Prostate gland (tissue), 2 donors: ENCODE results near the gene UCP2. TPM values are rescaled to one million over a fixed set of nuclear protein-coding genes. Genes with fewer than 3 reads are reported as not detected.

Source experiments
- DNase-seq: peaks from one replicate; pipeline ENCODE4 v3.0.0-alpha.2; 2019; ENCODE audit warnings: low spot score
- H3K27ac ChIP-seq, 2 donors: fragments of 200-600 bp; sonication (generic); 2 replicates each; pipeline ENCODE4 v1.5.1; 2017 to 2019
- H3K27me3 ChIP-seq: fragments of 200-600 bp; sonication (generic); replicated peaks from 2 replicates; pipeline ENCODE4 v1.5.1; 2019; ENCODE audit not compliant: insufficient read depth
- H3K36me3 ChIP-seq, 2 donors: fragments of 200-600 bp; sonication (generic); 1 replicate in 1 of 2; 2 replicates in 1 of 2; pipeline versions ENCODE4 v1.5.1 to v1.8.1; 2017 to 2019
- H3K4me1 ChIP-seq: fragments of 200-600 bp; sonication (generic); replicated peaks from 2 replicates; pipeline ENCODE4 v1.5.1; 2019
- H3K4me3 ChIP-seq, 2 donors: fragments of 200-600 bp; sonication (generic); 2 replicates each; pipeline ENCODE4 v1.5.1; 2017 to 2019
- H3K9me3 ChIP-seq: fragments of 200-600 bp; sonication (generic); 2 replicates; pipeline ENCODE4 v1.5.1; 2017
- CTCF ChIP-seq, 4 experiments: fragments of 200-600 bp in 2 of 4; fragments of 450-650 bp in 2 of 4; sonication (generic) in 2 of 4; IDR thresholded peaks; 1 replicate in 3 of 4; 2 replicates in 1 of 4; pipeline ENCODE4 v1.5.1; 2016 to 2019; ENCODE audit warnings: antibody characterized with exemption in 4 of 4, mild to moderate bottlenecking in 2 of 4, moderate library complexity in 2 of 4
- POLR2A ChIP-seq: fragments of 450-650 bp; IDR thresholded peaks from one replicate; pipeline ENCODE4 v1.6.1; 2016; ENCODE audit warnings: antibody characterized with exemption, mild to moderate bottlenecking
- POLR2AphosphoS5 ChIP-seq: sonication (generic); formaldehyde crosslinking; IDR thresholded peaks from one replicate; pipeline ENCODE4 v1.6.1; 2017; ENCODE audit warnings: antibody characterized with exemption
- WGBS: methylation state at CpG from one replicate; pipeline ENCODE4 v1.1.5; 2018; 5-methylcytosine and 5-hydroxymethylcytosine counted together
- intact Hi-C: fragments of 100-400 bp; cut with DNase I; formaldehyde crosslinking; loops from one replicate; pipeline ENCODE4 v1.14.2; 2022
- total RNA-seq, 2 donors: library from RNA; depleted of rRNA; stranded (reverse); fragments of >200 nt; gene quantifications; one replicate each; pipeline ENCODE4 v1.1.0, GENCODE V29; 2016

Gene UCP2
- total RNA-seq, 2 donors from 2014 or later, result 13.6 to 23.1 TPM

GRCh38 chr11:74010306-74011300 is 28.0 kb upstream of the UCP2 start:
- no peak for TF ChIP-seq CTCF (IDR thresholded peaks at IDR 0.05)
- no peak for TF ChIP-seq POLR2A
- no peak for TF ChIP-seq POLR2AphosphoS5
- no peak for DNase-seq
- H3K27ac ChIP-seq, result no peak overlapping the region
- intact Hi-C loops, result no loop called here
- H3K36me3 ChIP-seq, result no peaks in the 10 kb centered on the region
- WGBS, result 88% methylated on average over 9 of the region's 9 CpGs
- H3K9me3 ChIP-seq, result no peaks in the 10 kb centered on the region
- no peaks in the 10 kb centered on the region for H3K27me3 ChIP-seq
- no peaks in the 10 kb centered on the region for H3K4me1 ChIP-seq
- H3K4me3 ChIP-seq, result no peak overlapping the region

GRCh38 chr11:74009675-74010305 is 27.1 kb upstream of the UCP2 start:
- no peaks in the 10 kb centered on the region for H3K9me3 ChIP-seq
- no peak overlapping the region for H3K4me3 ChIP-seq
- TF ChIP-seq POLR2AphosphoS5 (no peak), POLR2A (no peak), CTCF (IDR thresholded peaks at IDR 0.05) (no peak)
- no peak for DNase-seq
- intact Hi-C loops, result no loop called here
- no peak overlapping the region for H3K27ac ChIP-seq
- no peaks in the 10 kb centered on the region for H3K27me3 ChIP-seq
- H3K4me1 ChIP-seq, result no peaks in the 10 kb centered on the region
- no peaks in the 10 kb centered on the region for H3K36me3 ChIP-seq
- 90% methylated on average over 5 of the region's 5 CpGs for WGBS

GRCh38 chr11:74009230-74009547 is 26.5 kb upstream of the UCP2 start:
- H3K27ac ChIP-seq, result no peak overlapping the region
- no peaks in the 10 kb centered on the region for H3K9me3 ChIP-seq
- no peaks in the 10 kb centered on the region for H3K27me3 ChIP-seq
- DNase-seq, result no peak
- WGBS, result 81% methylated on average over 3 of the region's 3 CpGs
- H3K4me1 ChIP-seq, result no peaks in the 10 kb centered on the region
- TF ChIP-seq POLR2A, result no peak
- no peak for TF ChIP-seq CTCF (IDR thresholded peaks at IDR 0.05)
- no peak for TF ChIP-seq POLR2AphosphoS5
- intact Hi-C loops, result no loop called here
- no peak overlapping the region for H3K4me3 ChIP-seq
- no peaks in the 10 kb centered on the region for H3K36me3 ChIP-seq

GRCh38 chr11:74008373-74009229 is 26.0 kb upstream of the UCP2 start, which contains the start of gene UCP3:
Gene UCP3 (minus strand): TSS chr11:74009085. CDS start chr11:74007042, 2,043 bp downstream.
- H3K4me1 ChIP-seq, result no peaks in the 10 kb centered on the region
- intact Hi-C loops, result no loop called here
- WGBS, result 64% methylated on average over 9 of the region's 9 CpGs
- no peak within 1 kb of the TSS for H3K4me3 ChIP-seq
- H3K9me3 ChIP-seq, result no peaks in the 10 kb centered on the region
- TF ChIP-seq POLR2A, result no peak
- no peak for TF ChIP-seq POLR2AphosphoS5
- no peak for TF ChIP-seq CTCF (IDR thresholded peaks at IDR 0.05)
- no peak for DNase-seq
- H3K27ac ChIP-seq, result no peak within 1 kb of the TSS
- no peaks in the 10 kb centered on the region for H3K27me3 ChIP-seq
- no peaks in the 10 kb centered on the region for H3K36me3 ChIP-seq
